Measurements from ENCODE around the gene XIAP.
"Not testable (repeated sequence)": the region's sequence is repeated elsewhere in the genome, so short reads cannot be mapped to it uniquely, and the experiment has no call there.

DNA sequence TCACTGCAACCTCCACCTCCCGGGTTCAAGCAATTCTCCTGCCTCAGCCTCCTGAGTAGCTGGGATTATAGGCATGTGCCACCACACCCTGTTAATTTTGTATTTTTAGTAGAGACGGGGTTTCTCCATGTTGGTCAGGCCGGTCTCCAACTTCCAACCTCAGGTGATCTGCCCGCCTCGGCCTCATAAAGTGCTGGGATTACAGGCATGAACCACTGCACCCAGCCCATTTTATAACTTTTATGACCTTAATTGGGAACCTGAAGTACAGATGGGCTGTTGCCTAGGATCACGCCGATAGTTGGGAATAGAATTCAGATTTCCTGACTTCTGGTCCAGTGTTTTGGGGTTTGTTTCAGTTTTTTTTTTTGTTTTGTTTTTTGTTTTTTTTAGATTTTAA, 43.4 kb downstream of the XIAP start:
- TF ChIP-seq CTCF (IDR thresholded peaks at IDR 0.05 in 4 of 5, conservative IDR thresholded peaks at IDR 0.05 in 1 of 5); POLR2A (IDR thresholded peaks at IDR 0.05): not testable (repeated sequence)
